Measurements from ENCODE around the gene ALDH3A1. TPM values are rescaled to one million over a fixed set of nuclear protein-coding genes. Genes with fewer than 3 reads are reported as not detected.

ALDH3A1 gene
- total RNA-seq, 1 experiment from 2014 or later, result 0.24 TPM

DNA sequence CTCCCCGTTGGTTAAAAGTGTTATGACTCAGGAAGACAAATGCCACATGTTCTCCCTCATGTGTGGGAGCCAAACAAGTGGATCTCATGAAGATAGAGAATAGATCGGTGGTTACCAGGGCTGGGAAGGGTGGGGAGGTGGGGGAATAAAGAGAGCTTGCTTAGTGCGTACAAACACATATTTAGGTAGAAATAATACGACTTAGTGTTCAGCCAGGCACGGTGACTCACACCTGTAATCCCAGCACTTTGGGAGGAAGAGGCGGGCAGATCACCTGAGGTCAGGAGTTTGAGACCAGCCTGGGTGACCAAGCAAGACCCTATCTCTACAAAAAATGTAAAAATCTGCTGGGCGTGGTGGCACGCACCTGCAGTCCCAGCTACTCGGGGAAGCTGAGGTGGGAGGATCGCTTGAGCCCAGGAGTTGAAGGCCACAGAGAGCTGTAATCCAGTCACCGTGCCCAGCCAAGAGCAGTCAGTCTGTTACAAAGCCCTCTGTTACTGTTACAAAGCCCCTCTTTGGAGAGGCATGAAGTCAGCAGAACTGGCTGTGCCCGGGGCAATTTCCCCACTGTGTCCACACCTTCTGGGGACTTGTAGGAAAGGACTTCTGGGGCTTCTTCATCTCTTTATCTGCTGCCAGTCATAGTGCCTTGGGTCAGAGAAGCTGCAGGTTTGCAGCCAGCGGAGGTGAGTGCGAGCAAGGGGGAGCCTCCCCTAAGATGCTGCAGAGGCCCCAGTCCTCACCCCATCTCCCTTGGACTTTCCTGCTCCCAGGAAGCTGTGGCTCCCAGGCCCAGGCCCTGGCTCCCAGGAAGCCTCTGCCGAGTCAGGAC, 4.3 kb upstream of the ALDH3A1 start:
- no peaks in the 10 kb centered on the region for H3K36me3 ChIP-seq (replicated peaks; ENCODE audit: control insufficient read depth, insufficient read depth, low read length)
- DNase-seq, result no peak
- H3K27me3 ChIP-seq (ENCODE audit: control insufficient read depth, insufficient read depth, low read length), result no peaks in the 10 kb centered on the region
- no peak overlapping the region for H3K4me3 ChIP-seq (ENCODE audit: insufficient read depth, low read depth, low read length)

GRCh38 chr17:19750835-19751234, 2.7 kb upstream of the ALDH3A1 start:
- Histone ChIP-seq H3K27me3 (ENCODE audit: control insufficient read depth, insufficient read depth, low read length) (no peaks in the 10 kb centered on the region), H3K4me3 (ENCODE audit: insufficient read depth, low read depth, low read length) (no peak overlapping the region), H3K36me3 (replicated peaks; ENCODE audit: control insufficient read depth, insufficient read depth, low read length) (no peaks in the 10 kb centered on the region)
- DNase-seq, result no peak

- Histone ChIP-seq H3K36me3 (replicated peaks; ENCODE audit: control insufficient read depth, insufficient read depth, low read length) (no peaks in the 10 kb centered on the region), H3K4me3 (ENCODE audit: insufficient read depth, low read depth, low read length) (no peak overlapping the region), H3K27me3 (ENCODE audit: control insufficient read depth, insufficient read depth, low read length) (peaks cover 2% of the 10 kb centered on the region)
- DNase-seq, result no peak
Measured at GRCh38 chr17:19750020-19750572, 2.0 kb upstream of the ALDH3A1 start.

DNA sequence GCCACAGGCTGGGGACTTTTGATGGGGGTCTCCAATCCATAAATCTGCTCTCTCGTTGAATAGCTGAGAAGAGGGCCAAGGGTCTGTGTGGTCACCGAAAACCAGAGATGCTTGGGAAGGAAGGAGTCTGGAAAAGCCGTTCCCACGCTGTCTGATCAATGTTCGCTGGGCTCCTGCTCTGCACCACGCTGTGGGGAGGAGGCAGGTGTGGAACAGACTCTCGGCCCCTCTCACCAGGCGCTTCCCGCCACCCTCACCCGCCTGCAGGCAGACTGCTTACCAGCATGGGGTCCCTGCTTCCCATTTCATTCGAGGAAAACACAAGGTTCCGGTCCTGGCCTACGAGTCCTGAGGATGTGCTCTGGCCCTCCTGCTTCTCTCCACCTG, 702 bp upstream of the ALDH3A1 start:
- DNase-seq, result no peak
- Histone ChIP-seq H3K27me3 (ENCODE audit: control insufficient read depth, insufficient read depth, low read length) (peaks cover 4% of the 10 kb centered on the region), H3K4me3 (ENCODE audit: insufficient read depth, low read depth, low read length) (no peak overlapping the region), H3K36me3 (replicated peaks; ENCODE audit: control insufficient read depth, insufficient read depth, low read length) (no peaks in the 10 kb centered on the region)

DNA sequence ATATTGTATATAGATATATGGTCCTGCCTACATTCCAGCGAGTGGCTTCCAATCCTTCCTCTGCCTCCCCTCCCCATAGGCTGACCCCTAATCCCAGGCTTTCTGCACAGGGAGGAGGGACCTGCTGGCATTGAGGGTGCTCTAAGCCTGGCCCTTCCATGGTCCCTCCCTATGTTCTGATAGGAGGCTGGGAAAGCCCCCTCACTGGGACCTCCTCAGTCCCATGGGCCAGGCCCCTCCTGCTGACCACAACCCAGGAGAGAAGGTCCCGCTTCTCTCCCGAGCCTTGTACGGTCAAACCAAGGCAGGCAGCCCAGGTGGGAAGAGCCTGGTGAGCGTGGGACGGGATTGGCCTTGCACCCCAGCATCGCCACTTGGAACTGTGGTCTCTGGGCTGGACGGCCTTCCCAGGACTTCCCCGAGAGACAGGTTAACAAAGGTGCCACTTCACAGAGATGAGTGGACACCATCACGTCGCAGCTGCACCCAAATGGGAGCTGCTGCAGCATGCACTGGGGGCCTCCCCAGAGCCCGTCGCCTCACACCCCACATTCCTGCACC, 859 bp downstream of the ALDH3A1 start:
- H3K27me3 ChIP-seq (ENCODE audit: control insufficient read depth, insufficient read depth, low read length), result peaks cover 4% of the 10 kb centered on the region
- no peak for DNase-seq
- H3K36me3 ChIP-seq (replicated peaks; ENCODE audit: control insufficient read depth, insufficient read depth, low read length), result no peaks in the 10 kb centered on the region
- H3K4me3 ChIP-seq (ENCODE audit: insufficient read depth, low read depth, low read length), result no peak overlapping the region

DNA sequence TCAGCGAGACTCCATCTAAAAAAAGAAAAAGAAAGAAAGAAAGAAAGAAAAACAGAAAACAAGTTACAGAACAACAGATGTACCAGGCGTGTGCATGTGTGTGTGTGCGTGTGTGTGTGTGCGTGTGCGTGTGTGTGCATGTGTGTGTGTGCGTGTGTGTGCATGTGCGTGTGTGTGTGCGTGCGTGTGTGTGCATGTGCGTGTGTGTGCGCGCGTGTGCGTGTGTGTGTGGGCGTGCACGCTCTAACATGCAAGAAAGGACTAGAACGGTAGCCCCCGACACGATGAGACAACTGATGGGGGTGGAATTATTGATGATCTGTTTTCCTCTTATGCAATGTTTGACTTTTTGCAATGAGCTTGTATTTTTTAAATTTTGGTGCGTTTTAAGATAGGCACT, 1.6 kb downstream of the ALDH3A1 start:
- Histone ChIP-seq H3K27me3 (ENCODE audit: control insufficient read depth, insufficient read depth, low read length) (peaks cover 4% of the 10 kb centered on the region), H3K36me3 (replicated peaks; ENCODE audit: control insufficient read depth, insufficient read depth, low read length) (no peaks in the 10 kb centered on the region), H3K4me3 (ENCODE audit: insufficient read depth, low read depth, low read length) (no peak overlapping the region)
- no peak for DNase-seq

DNA sequence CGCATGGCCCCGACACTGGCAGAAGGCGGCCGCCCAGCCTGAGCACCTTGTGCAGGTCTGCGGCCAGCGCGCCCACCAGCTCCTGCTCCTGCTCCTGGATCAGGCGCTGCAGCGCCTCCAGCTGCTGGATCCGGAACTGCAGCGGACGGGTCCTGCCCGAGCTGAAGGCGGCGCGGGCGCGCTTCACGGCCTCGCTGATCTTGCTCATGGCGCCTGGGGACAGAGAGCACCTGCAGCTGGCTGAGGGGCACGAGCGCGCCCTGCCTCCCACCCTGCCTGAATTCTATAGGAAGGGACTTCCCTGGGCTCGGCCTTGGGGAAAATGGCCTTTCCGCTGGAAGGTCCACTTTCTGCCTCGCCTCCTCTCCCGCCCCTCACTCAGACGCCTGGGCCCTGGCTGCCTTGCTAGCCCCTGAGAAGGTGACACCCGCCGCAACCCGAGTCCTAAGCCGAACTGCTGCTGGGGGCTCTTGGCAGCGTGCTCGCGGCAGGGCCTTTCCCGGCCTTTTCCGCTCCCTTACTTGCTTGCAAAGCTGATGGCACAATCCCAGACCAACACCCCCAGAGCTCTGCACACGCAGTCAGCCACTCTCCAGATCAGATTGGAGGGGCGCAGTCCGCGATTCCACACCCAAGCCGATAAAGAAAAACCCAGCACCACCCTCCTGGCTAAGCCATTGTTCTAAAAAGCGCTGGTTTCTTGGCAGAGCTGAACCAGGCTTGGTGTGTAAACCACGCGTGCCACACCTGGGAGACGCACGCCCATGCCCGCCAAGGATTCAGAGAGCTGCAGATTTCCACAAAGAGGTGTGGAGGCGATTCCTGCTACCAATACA, 3.0 kb downstream of the ALDH3A1 start:
- DNase-seq, result peak; percentile 96
- H3K4me3 ChIP-seq (ENCODE audit: insufficient read depth, low read depth, low read length), result peak overlapping the region; percentile 37
- H3K27me3 ChIP-seq (ENCODE audit: control insufficient read depth, insufficient read depth, low read length), result peaks cover 4% of the 10 kb centered on the region
- H3K36me3 ChIP-seq (replicated peaks; ENCODE audit: control insufficient read depth, insufficient read depth, low read length), result no peaks in the 10 kb centered on the region

DNA sequence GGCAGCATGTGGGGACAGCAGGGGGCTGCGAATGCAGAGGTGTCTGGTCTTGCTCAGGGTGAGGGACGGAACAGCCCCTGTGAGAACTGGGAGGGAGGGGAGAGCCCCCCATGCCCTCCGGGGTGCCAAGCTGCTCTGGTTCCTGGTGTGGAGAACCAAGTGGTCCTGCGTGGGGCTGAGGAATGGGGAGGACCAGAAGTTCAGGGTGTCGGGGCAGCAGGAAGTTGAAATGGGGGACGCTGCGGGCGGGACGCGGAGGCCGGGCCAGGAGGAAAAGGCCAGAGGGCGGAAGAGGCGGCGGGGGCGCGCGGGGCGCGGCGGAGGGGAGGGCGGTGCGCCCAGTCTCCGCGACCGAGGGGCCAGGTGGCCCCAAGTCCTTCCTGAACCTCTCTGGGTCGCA, 3.6 kb downstream of the ALDH3A1 start:
- no peak for DNase-seq
- H3K27me3 ChIP-seq (ENCODE audit: control insufficient read depth, insufficient read depth, low read length), result peaks cover 4% of the 10 kb centered on the region
- no peaks in the 10 kb centered on the region for H3K36me3 ChIP-seq (replicated peaks; ENCODE audit: control insufficient read depth, insufficient read depth, low read length)
- H3K4me3 ChIP-seq (ENCODE audit: insufficient read depth, low read depth, low read length), result peak overlapping the region; percentile 37

GRCh38 chr17:19743101-19744100, 4.7 kb downstream of the ALDH3A1 start:
- Histone ChIP-seq H3K4me3 (ENCODE audit: insufficient read depth, low read depth, low read length) (no peak overlapping the region), H3K27me3 (ENCODE audit: control insufficient read depth, insufficient read depth, low read length) (peaks cover 4% of the 10 kb centered on the region), H3K36me3 (replicated peaks; ENCODE audit: control insufficient read depth, insufficient read depth, low read length) (no peaks in the 10 kb centered on the region)
- DNase-seq, result peak; percentile 78

- Histone ChIP-seq H3K36me3 (replicated peaks; ENCODE audit: control insufficient read depth, insufficient read depth, low read length) (no peaks in the 10 kb centered on the region), H3K27me3 (ENCODE audit: control insufficient read depth, insufficient read depth, low read length) (peaks cover 4% of the 10 kb centered on the region), H3K4me3 (ENCODE audit: insufficient read depth, low read depth, low read length) (no peak overlapping the region)
- DNase-seq, result no peak
Measured at GRCh38 chr17:19742495-19742894, 5.6 kb downstream of the ALDH3A1 start.

DNA sequence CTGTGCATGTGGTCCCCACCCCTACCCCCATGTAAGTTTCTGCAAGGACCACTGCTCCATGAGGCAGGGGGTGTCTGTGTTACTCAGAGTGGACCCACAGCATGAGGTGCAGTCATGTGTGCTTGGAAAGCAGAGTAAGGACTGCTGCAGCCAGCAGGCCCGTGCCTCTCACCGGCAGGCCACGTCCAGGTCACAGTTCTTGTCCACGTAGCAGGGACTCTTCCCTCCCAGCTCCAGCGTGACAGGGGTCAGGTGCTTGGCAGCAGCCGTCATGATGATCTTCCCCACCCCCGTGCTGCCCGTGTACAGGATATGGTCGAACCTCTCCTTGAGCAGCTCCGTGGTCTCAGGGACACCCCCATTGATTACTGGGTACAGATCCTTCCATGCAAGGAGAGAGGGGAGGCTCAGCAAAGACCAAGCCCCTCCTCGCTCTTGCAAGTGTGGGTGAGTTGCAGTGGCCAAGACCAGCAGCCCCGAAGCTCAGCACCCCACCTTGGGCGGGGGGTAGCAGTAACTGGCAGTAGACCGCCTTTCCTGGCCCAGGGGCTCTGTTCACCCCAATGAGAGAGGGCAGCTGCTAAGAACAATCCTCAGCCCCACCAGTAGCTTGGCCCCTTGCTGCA, 6.2 kb downstream of the ALDH3A1 start:
- Histone ChIP-seq H3K27me3 (ENCODE audit: control insufficient read depth, insufficient read depth, low read length) (peaks cover 4% of the 10 kb centered on the region), H3K4me3 (ENCODE audit: insufficient read depth, low read depth, low read length) (no peak overlapping the region), H3K36me3 (replicated peaks; ENCODE audit: control insufficient read depth, insufficient read depth, low read length) (no peaks in the 10 kb centered on the region)
- DNase-seq, result no peak

DNA sequence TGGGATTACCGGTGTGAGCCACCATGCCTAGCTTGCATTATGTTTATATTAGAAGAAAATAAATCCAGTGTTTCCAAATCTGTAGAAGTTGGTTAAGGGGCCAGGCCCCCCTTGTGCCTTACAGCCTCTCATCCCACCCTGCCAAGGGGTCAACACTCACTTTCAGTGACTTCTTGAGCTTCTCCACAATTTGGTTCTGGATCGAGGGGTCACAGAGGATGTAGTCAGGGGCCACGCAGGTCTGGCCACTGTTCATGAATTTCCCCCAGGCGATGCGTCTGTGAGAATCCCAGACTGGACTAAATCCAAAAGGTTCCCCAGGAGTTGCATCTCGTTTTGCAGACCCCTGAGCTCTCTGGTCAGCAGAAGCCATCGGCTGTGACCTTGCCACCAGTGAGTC, 7.2 kb downstream of the ALDH3A1 start:
- Histone ChIP-seq H3K27me3 (ENCODE audit: control insufficient read depth, insufficient read depth, low read length) (peaks cover 4% of the 10 kb centered on the region), H3K36me3 (replicated peaks; ENCODE audit: control insufficient read depth, insufficient read depth, low read length) (no peaks in the 10 kb centered on the region), H3K4me3 (ENCODE audit: insufficient read depth, low read depth, low read length) (no peak overlapping the region)
- no peak for DNase-seq

Data from H7 (cell line).